ENCODE measurements around the gene CALM1.

DNA sequence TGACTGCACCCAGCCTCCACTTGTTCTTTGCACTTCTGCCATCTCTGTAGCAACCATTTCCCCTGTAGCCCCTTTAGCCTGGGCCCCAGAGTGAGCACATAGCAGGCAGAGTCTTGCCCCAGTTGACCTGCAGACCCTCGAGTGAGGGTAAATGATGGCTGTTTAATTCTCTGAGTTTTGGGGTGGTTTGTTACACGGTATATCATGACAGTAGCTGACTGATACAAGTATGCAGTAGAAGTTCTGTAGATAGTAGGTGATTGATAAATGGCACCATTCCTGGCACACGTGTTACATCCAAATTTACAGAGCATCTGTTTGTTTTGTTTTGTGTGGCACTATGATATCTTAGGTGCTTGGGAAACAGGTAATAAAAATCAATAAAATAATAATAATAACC is 32.4 kb downstream of the CALM1 start:
- TF ChIP-seq, protein P1, sequence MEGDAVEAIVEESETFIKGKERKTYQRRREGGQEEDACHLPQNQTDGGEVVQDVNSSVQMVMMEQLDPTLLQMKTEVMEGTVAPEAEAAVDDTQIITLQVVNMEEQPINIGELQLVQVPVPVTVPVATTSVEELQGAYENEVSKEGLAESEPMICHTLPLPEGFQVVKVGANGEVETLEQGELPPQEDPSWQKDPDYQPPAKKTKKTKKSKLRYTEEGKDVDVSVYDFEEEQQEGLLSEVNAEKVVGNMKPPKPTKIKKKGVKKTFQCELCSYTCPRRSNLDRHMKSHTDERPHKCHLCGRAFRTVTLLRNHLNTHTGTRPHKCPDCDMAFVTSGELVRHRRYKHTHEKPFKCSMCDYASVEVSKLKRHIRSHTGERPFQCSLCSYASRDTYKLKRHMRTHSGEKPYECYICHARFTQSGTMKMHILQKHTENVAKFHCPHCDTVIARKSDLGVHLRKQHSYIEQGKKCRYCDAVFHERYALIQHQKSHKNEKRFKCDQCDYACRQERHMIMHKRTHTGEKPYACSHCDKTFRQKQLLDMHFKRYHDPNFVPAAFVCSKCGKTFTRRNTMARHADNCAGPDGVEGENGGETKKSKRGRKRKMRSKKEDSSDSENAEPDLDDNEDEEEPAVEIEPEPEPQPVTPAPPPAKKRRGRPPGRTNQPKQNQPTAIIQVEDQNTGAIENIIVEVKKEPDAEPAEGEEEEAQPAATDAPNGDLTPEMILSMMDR (IDR thresholded peaks at IDR 0.05; ENCODE audit: insufficient read depth, low read depth, low read length): no peak
- TF ChIP-seq EZH2 (IDR thresholded peaks at IDR 0.05; ENCODE audit: insufficient read depth, low read length): no peak

All from astrocyte (in vitro differentiated cells and primary cell).